A673 (cell line): ENCODE data around the gene HOMER1. TPM values are rescaled to one million over a fixed set of nuclear protein-coding genes. Genes with fewer than 3 reads are reported as not detected.

Source experiments
- BruUV-seq: library from RNA; stranded (reverse); fragments of 400-500 nt; replicated peaks from 2 replicates; lab custom pipeline; 2021; lab: Mats Ljungman, UMichigan
- CTCF ChIA-PET: fragments of 300-600 bp; sonication (Branson Sonifier 250); formaldehyde crosslinking; loops from one replicate; lab custom pipeline; 2022; ENCODE audit warnings: antibody characterized with exemption; lab: Charles Lee
- POLR2A ChIA-PET: fragments of 300-600 bp; sonication (Branson Sonifier 250); formaldehyde crosslinking; loops from one replicate; lab custom pipeline; 2022; ENCODE audit warnings: antibody characterized with exemption; ENCODE audit not compliant: low non-redundant PET; lab: Charles Lee
- DNase-seq: peaks from one replicate; pipeline ENCODE4 v3.0.0-alpha.2; 2015; ENCODE audit warnings: low spot score
- H3K27ac ChIP-seq: fragments of 200-600 bp; sonication (generic); 2 replicates; pipeline ENCODE4 v1.5.1; 2016; ENCODE audit warnings: mixed run types, low read depth, mild to moderate bottlenecking, mixed read lengths, antibody characterized with exemption, low read length; ENCODE audit not compliant: poor library complexity, severe bottlenecking
- H3K27me3 ChIP-seq: fragments of 200-600 bp; sonication (generic); replicated peaks from 2 replicates; pipeline ENCODE4 v1.6.1; 2017; ENCODE audit warnings: mixed run types, low read depth, mild to moderate bottlenecking, mixed read lengths, antibody characterized with exemption, low read length; ENCODE audit not compliant: insufficient read depth, poor library complexity
- H3K36me3 ChIP-seq: fragments of 200-600 bp; sonication (generic); 2 replicates; pipeline ENCODE4 v1.6.1; 2016; ENCODE audit warnings: mixed run types, mild to moderate bottlenecking, mixed read lengths, antibody characterized with exemption, low read length; ENCODE audit not compliant: insufficient read depth, poor library complexity, severe bottlenecking
- H3K4me1 ChIP-seq: fragments of 200-600 bp; sonication (generic); 2 replicates; pipeline ENCODE4 v1.6.1; 2017; ENCODE audit warnings: mixed run types, mild to moderate bottlenecking, mixed read lengths, antibody characterized with exemption, low read length; ENCODE audit not compliant: insufficient read depth, poor library complexity, severe bottlenecking
- H3K4me3 ChIP-seq: fragments of 200-600 bp; sonication (generic); 2 replicates; pipeline ENCODE4 v1.5.1; 2016; ENCODE audit warnings: low read depth, mixed run types, mild to moderate bottlenecking, mixed read lengths, low read length; ENCODE audit not compliant: poor library complexity, severe bottlenecking
- H3K9me3 ChIP-seq: fragments of 200-600 bp; sonication (generic); 2 replicates; pipeline ENCODE4 v1.6.1; 2016; ENCODE audit warnings: mixed run types, low read depth, mild to moderate bottlenecking, mixed read lengths, antibody characterized with exemption, low read length; ENCODE audit not compliant: poor library complexity, severe bottlenecking
- CTCF ChIP-seq: fragments of 300-800, 200-600 bp; sonication (generic); conservative IDR thresholded peaks from 2 replicates; pipeline ENCODE4 v1.5.1; 2017; ENCODE audit warnings: low read depth, mild to moderate bottlenecking, antibody characterized with exemption, low read length, moderate library complexity, mixed read lengths
- EZH2 ChIP-seq: fragments of 200-600 bp; sonication (generic); IDR thresholded peaks from 2 replicates; pipeline ENCODE4 v1.6.1; 2017; ENCODE audit warnings: borderline replicate concordance, low read depth, mild to moderate bottlenecking, mixed read lengths, antibody characterized with exemption, low read length; ENCODE audit not compliant: poor library complexity, severe bottlenecking
- intact Hi-C: fragments of 100-400 bp; cut with micrococcal nuclease; formaldehyde crosslinking; loops from one replicate; pipeline ENCODE4 v1.10.0; 2022; ENCODE audit not compliant: unreplicated experiment
- total RNA-seq: library from RNA; stranded (reverse); gene quantifications from 2 replicates; pipeline ENCODE4 v1.2.3, GENCODE V29; 2021

Gene HOMER1
- total RNA-seq, 1 experiment from 2014 or later = 34.0 TPM

DNA sequence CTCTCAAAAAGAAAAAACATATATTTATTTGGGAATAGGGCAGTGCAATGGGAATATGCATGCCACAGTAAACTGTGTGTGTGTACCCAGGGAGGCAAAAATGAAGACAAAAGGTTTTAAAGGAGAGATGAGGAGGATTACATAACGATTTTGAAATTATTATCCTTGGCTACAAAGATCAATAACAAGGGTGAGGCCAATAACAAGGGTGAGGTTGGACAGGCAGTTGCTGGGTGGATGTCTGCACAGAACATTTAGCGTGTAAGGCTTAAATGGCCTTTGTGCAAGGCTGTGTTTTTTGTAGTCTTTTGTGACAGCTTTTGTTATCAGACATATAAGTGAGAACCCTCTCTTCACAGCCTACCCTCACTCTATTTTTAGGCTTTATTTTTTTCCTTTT, 164.1 kb downstream of the HOMER1 start:
- H3K4me1 ChIP-seq = no peaks in the 10 kb centered on the region
- no peaks in the 10 kb centered on the region for H3K9me3 ChIP-seq
- intact Hi-C loops = no loop called here
- TF ChIP-seq EZH2 (no peak), CTCF (no peak)
- ChIA-PET CTCF (no interaction called here), POLR2A (no interaction called here)
- H3K4me3 ChIP-seq = no peak overlapping the region
- no TSS peak for BruUV-seq
- H3K27me3 ChIP-seq = no peaks in the 10 kb centered on the region
- H3K36me3 ChIP-seq = no peaks in the 10 kb centered on the region
- H3K27ac ChIP-seq = no peak overlapping the region
- no peak for DNase-seq

- no TSS peak for BruUV-seq
- CTCF ChIA-PET = no interaction called here
- Histone ChIP-seq H3K4me1 (no peaks in the 10 kb centered on the region), H3K27ac (no peak overlapping the region), H3K36me3 (no peaks in the 10 kb centered on the region), H3K9me3 (no peaks in the 10 kb centered on the region), H3K4me3 (no peak overlapping the region), H3K27me3 (no peaks in the 10 kb centered on the region)
- no peak for TF ChIP-seq CTCF
- no peak for TF ChIP-seq EZH2
- POLR2A ChIA-PET = no interaction called here
- DNase-seq = no peak
- intact Hi-C loops = no loop called here
Measured at GRCh38 chr5:79349047-79349446, 164.9 kb downstream of the HOMER1 start.

DNA sequence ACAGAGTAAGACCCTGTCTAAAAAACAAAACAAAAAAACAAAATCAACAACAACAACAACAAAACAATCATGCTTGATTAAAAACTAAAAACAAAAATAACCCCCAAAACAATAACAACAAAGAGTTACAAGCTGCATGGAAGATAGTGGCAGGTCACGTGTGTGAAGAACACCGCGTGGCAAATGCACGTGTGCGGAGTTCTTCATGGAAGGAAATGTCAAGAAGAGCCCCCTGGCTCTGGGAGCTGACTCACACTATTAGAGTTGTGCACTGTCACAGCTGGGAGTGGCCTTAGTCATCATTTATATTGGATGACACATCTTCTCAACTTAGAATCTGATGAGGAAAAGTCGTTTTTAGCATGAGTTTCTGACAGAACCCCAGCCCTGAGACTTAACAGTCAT, 167.5 kb downstream of the HOMER1 start:
- no peak overlapping the region for H3K27ac ChIP-seq
- intact Hi-C loops = no loop called here
- TF ChIP-seq CTCF (no peak), EZH2 (no peak)
- no peaks in the 10 kb centered on the region for H3K27me3 ChIP-seq
- DNase-seq = peak; percentile 78
- no peaks in the 10 kb centered on the region for H3K9me3 ChIP-seq
- no peak overlapping the region for H3K4me3 ChIP-seq
- no peaks in the 10 kb centered on the region for H3K4me1 ChIP-seq
- no TSS peak for BruUV-seq
- no peaks in the 10 kb centered on the region for H3K36me3 ChIP-seq
- ChIA-PET CTCF (no interaction called here), POLR2A (no interaction called here)
